Retinal pigment epithelial cell (primary cell): ENCODE results near the gene TANC2.

Source experiments
- DNase-seq: peaks from one replicate; pipeline ENCODE4 v3.0.0-alpha.2; 2010; ENCODE audit warnings: low read depth
- H3K4me3 ChIP-seq: 2 replicates; pipeline ENCODE4 v1.5.1; 2011; ENCODE audit warnings: mild to moderate bottlenecking, low read length, control low read depth, moderate library complexity
- TF ChIP-seq, protein P1 (sequence below): conservative IDR thresholded peaks from 2 replicates; pipeline ENCODE4 v1.5.1; 2011; ENCODE audit warnings: low read depth, low read length, control low read depth, inconsistent platforms

Gene TANC2

DNA sequence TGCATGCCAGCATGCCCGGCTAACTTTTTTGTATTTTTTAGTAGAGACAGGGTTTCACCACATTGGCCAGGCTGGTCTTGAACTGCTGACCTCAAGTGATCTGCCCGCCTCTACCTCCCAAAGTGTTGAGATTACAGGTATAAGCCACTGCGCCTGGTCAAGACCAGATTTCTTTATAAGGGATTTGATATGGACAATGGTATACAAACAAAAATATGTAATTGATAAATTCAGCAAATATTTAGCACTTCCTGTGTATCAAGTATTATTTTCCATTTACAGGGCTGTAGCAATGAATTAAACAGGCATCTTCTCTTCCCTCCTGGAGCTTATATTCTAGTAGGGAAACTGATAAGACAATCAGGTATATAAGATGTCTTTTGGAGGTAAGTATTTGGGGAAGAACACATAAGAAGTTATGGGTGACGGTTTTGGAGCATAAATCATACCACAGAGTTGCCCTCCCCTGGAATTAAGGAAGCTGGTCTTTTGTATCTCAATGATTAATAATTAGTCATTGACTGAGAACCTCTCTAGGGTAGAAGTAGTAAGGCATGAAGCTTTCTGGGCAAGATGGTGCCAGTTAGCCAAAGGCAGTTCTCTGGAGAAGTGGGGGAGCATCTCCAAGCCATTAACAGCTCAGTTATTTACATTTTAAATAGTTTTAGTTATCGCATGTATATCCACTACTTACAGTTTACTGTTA lies 35.8 kb downstream of the TANC2 start:
- TF ChIP-seq, protein P1, sequence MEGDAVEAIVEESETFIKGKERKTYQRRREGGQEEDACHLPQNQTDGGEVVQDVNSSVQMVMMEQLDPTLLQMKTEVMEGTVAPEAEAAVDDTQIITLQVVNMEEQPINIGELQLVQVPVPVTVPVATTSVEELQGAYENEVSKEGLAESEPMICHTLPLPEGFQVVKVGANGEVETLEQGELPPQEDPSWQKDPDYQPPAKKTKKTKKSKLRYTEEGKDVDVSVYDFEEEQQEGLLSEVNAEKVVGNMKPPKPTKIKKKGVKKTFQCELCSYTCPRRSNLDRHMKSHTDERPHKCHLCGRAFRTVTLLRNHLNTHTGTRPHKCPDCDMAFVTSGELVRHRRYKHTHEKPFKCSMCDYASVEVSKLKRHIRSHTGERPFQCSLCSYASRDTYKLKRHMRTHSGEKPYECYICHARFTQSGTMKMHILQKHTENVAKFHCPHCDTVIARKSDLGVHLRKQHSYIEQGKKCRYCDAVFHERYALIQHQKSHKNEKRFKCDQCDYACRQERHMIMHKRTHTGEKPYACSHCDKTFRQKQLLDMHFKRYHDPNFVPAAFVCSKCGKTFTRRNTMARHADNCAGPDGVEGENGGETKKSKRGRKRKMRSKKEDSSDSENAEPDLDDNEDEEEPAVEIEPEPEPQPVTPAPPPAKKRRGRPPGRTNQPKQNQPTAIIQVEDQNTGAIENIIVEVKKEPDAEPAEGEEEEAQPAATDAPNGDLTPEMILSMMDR = no peak
- H3K4me3 ChIP-seq = no peak overlapping the region
- no peak for DNase-seq

DNA sequence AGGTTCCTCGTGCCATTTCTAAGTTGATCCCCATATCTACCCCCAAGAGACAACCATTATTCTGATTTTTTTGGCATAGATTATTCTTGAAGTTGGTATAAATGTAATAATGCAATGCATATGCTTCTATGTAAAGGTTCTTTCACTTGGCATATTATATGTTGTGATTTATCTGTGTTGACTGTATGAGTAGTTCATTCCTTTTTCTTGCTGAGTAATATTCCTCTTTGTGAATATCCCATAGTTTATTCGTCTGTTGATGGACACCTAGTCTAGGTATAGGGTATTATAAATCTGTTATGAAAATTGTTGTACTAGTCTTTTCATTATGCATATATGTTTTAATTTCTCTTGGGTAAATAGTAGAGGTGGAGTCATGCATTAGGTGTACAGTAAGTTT lies 36.6 kb downstream of the TANC2 start:
- TF ChIP-seq, protein P1 = no peak
- no peak overlapping the region for H3K4me3 ChIP-seq
- no peak for DNase-seq

DNA sequence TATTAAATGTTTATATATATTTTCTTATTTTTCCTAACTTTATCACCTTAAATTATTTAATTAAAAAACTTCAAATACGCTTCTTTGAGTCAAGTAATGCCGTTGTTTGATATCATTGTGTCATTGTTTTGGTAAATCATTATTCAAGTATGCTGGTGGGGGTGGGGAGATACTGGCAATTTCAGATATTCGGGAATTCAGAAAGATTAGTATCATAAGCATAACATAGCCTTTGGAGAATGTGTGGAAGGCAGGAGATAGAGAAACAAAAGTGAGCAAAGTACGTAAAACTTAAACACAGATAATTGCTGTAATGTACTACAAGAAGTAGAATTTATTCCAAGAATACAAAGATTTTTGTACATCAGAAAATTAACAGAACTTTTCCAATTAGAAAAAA lies 49.8 kb downstream of the TANC2 start:
- DNase-seq = no peak
- TF ChIP-seq, protein P1 = no peak

More for the DNA sequence above, 49.8 kb downstream of the TANC2 start:
- no peak overlapping the region for H3K4me3 ChIP-seq
